ENCODE measurements around the gene DPP6.

DNA sequence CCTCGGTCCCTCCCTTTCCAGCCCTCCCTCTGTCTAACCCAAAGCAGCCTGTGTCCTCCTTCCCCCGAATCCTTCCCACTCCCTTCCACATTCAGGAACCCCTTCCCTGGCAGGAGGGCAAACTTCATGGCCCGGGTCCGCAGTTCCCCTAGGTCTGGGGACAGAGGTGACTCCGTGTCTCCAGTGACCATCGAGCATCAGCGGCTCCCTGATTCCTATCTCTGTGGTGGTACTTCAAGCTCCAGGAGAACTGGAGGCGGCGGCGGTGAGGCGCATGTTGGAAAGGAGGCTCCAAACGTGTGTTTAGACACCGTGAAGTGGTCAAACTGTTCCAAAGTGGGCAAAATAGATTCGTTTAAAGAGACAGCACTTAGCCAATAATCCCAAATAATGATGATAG lies 802.6 kb downstream of the DPP6 start:
- TF ChIP-seq, protein P1, sequence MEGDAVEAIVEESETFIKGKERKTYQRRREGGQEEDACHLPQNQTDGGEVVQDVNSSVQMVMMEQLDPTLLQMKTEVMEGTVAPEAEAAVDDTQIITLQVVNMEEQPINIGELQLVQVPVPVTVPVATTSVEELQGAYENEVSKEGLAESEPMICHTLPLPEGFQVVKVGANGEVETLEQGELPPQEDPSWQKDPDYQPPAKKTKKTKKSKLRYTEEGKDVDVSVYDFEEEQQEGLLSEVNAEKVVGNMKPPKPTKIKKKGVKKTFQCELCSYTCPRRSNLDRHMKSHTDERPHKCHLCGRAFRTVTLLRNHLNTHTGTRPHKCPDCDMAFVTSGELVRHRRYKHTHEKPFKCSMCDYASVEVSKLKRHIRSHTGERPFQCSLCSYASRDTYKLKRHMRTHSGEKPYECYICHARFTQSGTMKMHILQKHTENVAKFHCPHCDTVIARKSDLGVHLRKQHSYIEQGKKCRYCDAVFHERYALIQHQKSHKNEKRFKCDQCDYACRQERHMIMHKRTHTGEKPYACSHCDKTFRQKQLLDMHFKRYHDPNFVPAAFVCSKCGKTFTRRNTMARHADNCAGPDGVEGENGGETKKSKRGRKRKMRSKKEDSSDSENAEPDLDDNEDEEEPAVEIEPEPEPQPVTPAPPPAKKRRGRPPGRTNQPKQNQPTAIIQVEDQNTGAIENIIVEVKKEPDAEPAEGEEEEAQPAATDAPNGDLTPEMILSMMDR (conservative IDR thresholded peaks at IDR 0.05; ENCODE audit: low read depth, low read length): no peak
- no peak for TF ChIP-seq EZH2 (IDR thresholded peaks at IDR 0.05; ENCODE audit: low read length, unreplicated experiment)
